ENCODE data around the gene CCNE1. TPM values are rescaled to one million over a fixed set of nuclear protein-coding genes. Genes with fewer than 3 reads are reported as not detected.

The CCNE1 gene
- polyA plus RNA-seq, 1 of the 3 experiments (the other 2 are of a cell fraction), result 8.9 TPM

- no peak for TF ChIP-seq POLR2AphosphoS5 (IDR thresholded peaks at IDR 0.05; ENCODE audit: low read depth, low read length)
- TF ChIP-seq USF2 (IDR thresholded peaks at IDR 0.05; ENCODE audit: borderline replicate concordance, low read depth, low read length), result no peak
- no peak for TF ChIP-seq TEAD4 (IDR thresholded peaks at IDR 0.05; ENCODE audit: borderline replicate concordance, insufficient read depth)
- no peak for TF ChIP-seq RAD21 (IDR thresholded peaks at IDR 0.05; ENCODE audit: low read length)
- no peak for TF ChIP-seq RXRA (IDR thresholded peaks at IDR 0.05; ENCODE audit: borderline replicate concordance, low read depth)
- TF ChIP-seq FOXM1 (IDR thresholded peaks at IDR 0.05; ENCODE audit: low read depth), result no peak
- TF ChIP-seq MXI1 (IDR thresholded peaks at IDR 0.05; ENCODE audit: low read depth, low read length), result no peak
- no peak for TF ChIP-seq GATA2 (CRISPR knock-in tag; IDR thresholded peaks at IDR 0.05)
- no peak for TF ChIP-seq ELF1 (IDR thresholded peaks at IDR 0.05)
Measured at GRCh38 chr19:29813642-29814041, 1.9 kb downstream of the CCNE1 start (continued).

GRCh38 chr19:29815231-29815630 lies 3.4 kb downstream of the CCNE1 start:
- CTCF ChIA-PET, result interaction anchor here (1.1 kb wide), 1 partner anchor 59 kb away, joined by 3 read pairs; no protein-coding TSS in a partner anchor
- no peaks in the 10 kb centered on the region for H3K79me2 ChIP-seq (ENCODE audit: insufficient read depth)
- TF ChIP-seq RXRA (IDR thresholded peaks at IDR 0.05; ENCODE audit: borderline replicate concordance, low read depth) (no peak), GATA2 (CRISPR knock-in tag; IDR thresholded peaks at IDR 0.05) (no peak), TAF1 (IDR thresholded peaks at IDR 0.05; ENCODE audit: borderline replicate concordance, low read depth, low read length) (no peak), MXI1 (IDR thresholded peaks at IDR 0.05; ENCODE audit: low read depth, low read length) (no peak), SMC3 (IDR thresholded peaks at IDR 0.05; ENCODE audit: low read depth, low read length) (no peak), PBX3 (IDR thresholded peaks at IDR 0.05) (no peak), NFIC (IDR thresholded peaks at IDR 0.05; ENCODE audit: borderline replicate concordance) (no peak), MAX (IDR thresholded peaks at IDR 0.05; ENCODE audit: low read depth) (no peak), CHD2 (IDR thresholded peaks at IDR 0.05; ENCODE audit: low read length, partially characterized antibody) (no peak), ZBTB33 (IDR thresholded peaks at IDR 0.05; ENCODE audit: borderline replicate concordance, low read depth) (no peak), RFX5 (IDR thresholded peaks at IDR 0.05; ENCODE audit: low read length) (no peak), SIN3A (IDR thresholded peaks at IDR 0.05; ENCODE audit: borderline replicate concordance, low read depth, low read length) (no peak), TEAD4 (IDR thresholded peaks at IDR 0.05; ENCODE audit: borderline replicate concordance, insufficient read depth) (no peak), REST (IDR thresholded peaks at IDR 0.05; ENCODE audit: low read depth, low read length) (no peak), NRF1 (IDR thresholded peaks at IDR 0.05; ENCODE audit: low read depth, low read length) (no peak), RAD21 (IDR thresholded peaks at IDR 0.05; ENCODE audit: low read length) (no peak)
- H3K9me2 ChIP-seq, result no peaks in the 10 kb centered on the region
- POLR2A ChIA-PET, result interaction anchor here (0.7 kb wide), 1 partner anchor 155 kb away, joined by 3 read pairs; no protein-coding TSS in a partner anchor
- H3F3A ChIP-seq (replicated peaks; ENCODE audit: insufficient read depth), result no peaks in the 10 kb centered on the region
- peaks cover 9 to 15% of the 10 kb centered on the region in 2 experiments for H3K36me3 ChIP-seq (replicated peaks in 1 of 2; ENCODE audit: control insufficient read depth in 1 of 2, insufficient read depth in 2 of 2, low read length in 1 of 2)
- 97% methylated on average over 7 of the region's 7 CpGs for WGBS (ENCODE audit: low lambda C conversion rate)
- H3K9ac ChIP-seq, result no peak overlapping the region
- no peaks in the 10 kb centered on the region for H3K27me3 ChIP-seq (ENCODE audit: insufficient read depth)
- no peaks in the 10 kb centered on the region for H4K20me1 ChIP-seq (ENCODE audit: insufficient read depth)
- H2AFZ ChIP-seq (ENCODE audit: low read depth), result no peak overlapping the region
- no peak overlapping the region for H3K4me3 ChIP-seq (ENCODE audit: low read depth in 2 of 2, low read length in 1 of 2)
- no peaks in the 10 kb centered on the region for H3K9me3 ChIP-seq
- DNase-seq, result no peak
- H3K4me2 ChIP-seq, result no peak overlapping the region
- H3K27ac ChIP-seq (ENCODE audit: low read depth in 2 of 2, low read length in 1 of 2), result no peak overlapping the region
- peaks cover 0 to 15% of the 10 kb centered on the region in 2 experiments; a peak in 1 of 4 replicates for H3K4me1 ChIP-seq (ENCODE audit: control insufficient read depth in 1 of 2, insufficient read depth in 2 of 2, low read depth in 1 of 2, low read length in 1 of 2)
